Sigmoid colon (tissue), 4 donors: ENCODE data around the gene ATF6B.

ENCODE experiments used
- CTCF ChIP-seq, 4 experiments: fragments of 450-650 bp in 3 of 4; fragments of 200-600 bp in 1 of 4; IDR thresholded peaks; one replicate each; pipeline ENCODE4 v1.5.1; 2016 to 2019; ENCODE audit warnings: antibody characterized with exemption in 4 of 4, mild to moderate bottlenecking in 3 of 4, moderate library complexity in 2 of 4
- EP300 ChIP-seq, 4 donors: sonication (generic); formaldehyde crosslinking; IDR thresholded peaks; one replicate each; pipeline ENCODE4 v1.6.1; 2017; ENCODE audit warnings: antibody characterized with exemption in 4 of 4
- POLR2A ChIP-seq, 2 donors: fragments of 450-650 bp; IDR thresholded peaks; one replicate each; pipeline ENCODE4 v1.6.1; 2016; ENCODE audit warnings: antibody characterized with exemption in 2 of 2, mild to moderate bottlenecking in 2 of 2, moderate library complexity in 2 of 2
- POLR2AphosphoS5 ChIP-seq, 4 donors: sonication (generic); formaldehyde crosslinking; IDR thresholded peaks; one replicate each; pipeline ENCODE4 v1.6.1; 2017; ENCODE audit warnings: antibody characterized with exemption in 4 of 4

GRCh38 chr6:32148289-32149091, 20.4 kb upstream of the ATF6B start:
- TF ChIP-seq CTCF (IDR thresholded peaks at IDR 0.05) (no peak), POLR2A (IDR thresholded peaks at IDR 0.05) (no peak), POLR2AphosphoS5 (IDR thresholded peaks at IDR 0.05) (no peak), EP300 (IDR thresholded peaks at IDR 0.05) (no peak)
